K562 (cell line): Measurements from ENCODE around the gene PREX1. TPM values are rescaled to one million over a fixed set of nuclear protein-coding genes. Genes with fewer than 3 reads are reported as not detected.

Experiments used
- ATAC-seq: fragments of 200-7000 bp; cut with Tn5 transposase; 3 replicates; pipeline ENCODE4 v1.9.1; 2020; ENCODE audit warnings: moderate library complexity
- BruUV-seq: library from RNA; stranded (reverse); fragments of 400-500 nt; replicated peaks from 2 replicates; lab custom pipeline; 2021; lab: Mats Ljungman, UMichigan
- CTCF ChIA-PET: fragments of 300-600 bp; formaldehyde crosslinking; extraction: SDS; loops from one replicate; lab custom pipeline; 2021; ENCODE audit warnings: low intra/inter-chr PET ratio; lab: Yijun Ruan, JAX
- POLR2A ChIA-PET: fragments of 300-600, 350-650 bp; sonication (Branson Sonifier 250); formaldehyde crosslinking; extraction: SDS; loops from one replicate; lab custom pipeline; 2021; ENCODE audit warnings: antibody characterized with exemption, inconsistent platforms; lab: Yijun Ruan, JAX
- DNase-seq, 4 experiments: peaks; one replicate each; pipeline versions ENCODE4 v3.0.0 to v3.0.0-alpha.2; 2011 to 2018; ENCODE audit warnings: low spot score in 3 of 4, mixed read lengths in 3 of 4; ENCODE audit errors: extremely low read depth in 1 of 4
- FAIRE-seq: peaks from 2 replicates; lab custom pipeline; 2011; peaks lifted over from hg19 to GRCh38; lab: Jason Lieb, UNC
- H2AFZ ChIP-seq: 2 replicates; pipeline ENCODE4 v1.6.0; 2011; ENCODE audit warnings: low read depth, low read length, control low read depth, inconsistent platforms
- H3K27ac ChIP-seq: fragments of 200-600 bp; 3 replicates; pipeline ENCODE4 v1.8.0; 2011; ENCODE audit warnings: low read depth, mild to moderate bottlenecking, control low read depth, inconsistent platforms, low read length, moderate library complexity, mixed read lengths; ENCODE audit errors: extremely low read depth
- H3K27me3 ChIP-seq, 2 experiments: fragments of 300-600 bp in 1 of 2; 2 replicates in 1 of 2; 3 replicates in 1 of 2; pipeline versions ENCODE4 v1.6.0 to v1.8.0; 2011; ENCODE audit warnings: inconsistent platforms in 2 of 2, low read length in 2 of 2, mild to moderate bottlenecking in 1 of 2, mixed read lengths in 1 of 2, moderate library complexity in 1 of 2; ENCODE audit not compliant: control insufficient read depth in 2 of 2, insufficient read depth in 2 of 2
- H3K36me3 ChIP-seq: fragments of 300-600 bp; 3 replicates; pipeline ENCODE4 v1.8.0; 2011; ENCODE audit warnings: mild to moderate bottlenecking, low read length, inconsistent platforms; ENCODE audit not compliant: control insufficient read depth, insufficient read depth
- H3K4me1 ChIP-seq, 2 experiments: fragments of 200-600 bp in 1 of 2; replicated peaks in 1 of 2; 2 replicates in 1 of 2; 3 replicates in 1 of 2; pipeline versions ENCODE4 v1.5.1 to v1.8.0; 2011; ENCODE audit warnings: inconsistent platforms in 2 of 2, low read length in 2 of 2, mild to moderate bottlenecking in 1 of 2, mixed read lengths in 1 of 2, moderate library complexity in 1 of 2; ENCODE audit not compliant: control insufficient read depth in 2 of 2, insufficient read depth in 2 of 2
- H3K4me2 ChIP-seq: 2 replicates; pipeline ENCODE4 v1.6.1; 2011; ENCODE audit warnings: low read length, control low read depth, inconsistent platforms, mixed read lengths; ENCODE audit not compliant: insufficient read depth
- H3K4me3 ChIP-seq: fragments of 200-600 bp; sonication (generic), shearing (Covaris generic); 2 replicates; pipeline ENCODE4 v1.5.1; 2016; ENCODE audit warnings: control low read depth, inconsistent platforms
- H3K79me2 ChIP-seq: fragments of 200-600 bp; 3 replicates; pipeline ENCODE4 v1.8.0; 2011; ENCODE audit warnings: low read length, inconsistent platforms; ENCODE audit not compliant: control insufficient read depth, insufficient read depth
- H3K9ac ChIP-seq, 2 experiments: 2 replicates each; pipeline versions ENCODE4 v1.6.0 to v1.6.1; 2011; ENCODE audit warnings: low read depth in 2 of 2, low read length in 2 of 2, control low read depth in 1 of 2, inconsistent platforms in 1 of 2, mild to moderate bottlenecking in 1 of 2, mixed read lengths in 1 of 2; ENCODE audit not compliant: insufficient read depth in 1 of 2
- H3K9me1 ChIP-seq: one replicate; pipeline ENCODE4 v1.6.0; 2011; ENCODE audit warnings: inconsistent platforms, mild to moderate bottlenecking, low read length, moderate library complexity; ENCODE audit not compliant: control insufficient read depth, insufficient read depth
- H3K9me3 ChIP-seq: replicated peaks from 2 replicates; pipeline ENCODE4 v1.5.1; 2011; ENCODE audit warnings: low read depth, low read length, inconsistent platforms; ENCODE audit not compliant: control insufficient read depth, insufficient read depth
- H4K20me1 ChIP-seq: replicated peaks from 2 replicates; pipeline ENCODE4 v1.6.1; 2011; ENCODE audit warnings: low read length, inconsistent platforms, mixed read lengths; ENCODE audit not compliant: control insufficient read depth, insufficient read depth
- NRF1 ChIP-seq, 2 experiments: fragments of 450-650 bp; IDR thresholded peaks in 1 of 2; conservative IDR thresholded peaks in 1 of 2; 2 replicates each; pipeline ENCODE4 v1.6.1; 2014; ENCODE audit warnings: mild to moderate bottlenecking in 2 of 2
- ZZZ3 ChIP-seq: fragments of 450-650 bp; IDR thresholded peaks from 2 replicates; pipeline ENCODE4 v1.6.1; 2016; ENCODE audit warnings: antibody characterized with exemption, mild to moderate bottlenecking, moderate library complexity
- WGBS: fragments of 100-300 bp; shearing (Covaris generic); methylation state at CpG from one replicate; pipeline ENCODE4 v1.1.6; 2016; ENCODE audit warnings: low coverage, mixed read lengths; ENCODE audit not compliant: insufficient coverage; ENCODE audit errors: missing lambda C conversion rate; 5-methylcytosine and 5-hydroxymethylcytosine counted together
- in situ Hi-C: fragments of 300-500 bp; cut with MboI; formaldehyde crosslinking; loops from 4 replicates; pipeline ENCODE4 v1.15.0; 2018; ENCODE audit warnings: inconsistent platforms, mixed read lengths
- intact Hi-C: fragments of 100-400 bp; cut with micrococcal nuclease; formaldehyde crosslinking; loops from 2 replicates; pipeline ENCODE4 v1.14.2; 2022
- polyA plus RNA-seq, 8 experiments: library from polyadenylated mRNA; depleted of rRNA in 4 of 8; stranded (reverse) in 5 of 8; unstranded in 3 of 8; fragments of >200 nt; fragmentation: Nextera tagmentation in 2 of 8; fragmentation: Illumina TruSeq in 1 of 8; extraction: Ambion mirVana in 2 of 8; extraction: Trizol in 1 of 8; gene quantifications; 2 replicates each; pipeline versions ENCODE4 v1.2.1 to v1.2.3, GENCODE V29; 2011 to 2014; ENCODE audit warnings: inconsistent platforms in 1 of 8, missing spikeins in 1 of 8
- total RNA-seq, 7 experiments: library from RNA; depleted of rRNA in 6 of 7; stranded (reverse); fragments of >200 nt in 6 of 7; fragmentation: Illumina TruSeq in 2 of 7; extraction: Trizol in 2 of 7; gene quantifications; 2 replicates each; pipeline versions ENCODE4 v1.2.1 to v1.2.3, GENCODE V29; 2011 to 2021; ENCODE audit warnings: low replicate concordance in 1 of 7
- TF ChIP-seq, protein P1 (sequence below), 3 experiments: fragments of 200-800 bp in 1 of 3; fragments of 250-450 bp in 1 of 3; fragments of 450-650 bp in 1 of 3; sonication (Bioruptor Pico) in 1 of 3; sonication (Bioruptor generic) in 1 of 3; formaldehyde crosslinking in 1 of 3; IDR thresholded peaks; 2 replicates each; pipeline versions ENCODE4 v1.6.1 to v1.8.0; 2016 to 2022; ENCODE audit warnings: mild to moderate bottlenecking in 2 of 3, missing genetic modification characterization in 2 of 3, missing compliant biosample characterization in 1 of 3, moderate library complexity in 1 of 3

PREX1 gene
- total and polyA plus RNA-seq, 9 of the 15 experiments (the other 6 are each of a cell fraction or from before 2014, with no cell fraction given) = 0.37 to 10.4 (median 4.8) TPM

DNA sequence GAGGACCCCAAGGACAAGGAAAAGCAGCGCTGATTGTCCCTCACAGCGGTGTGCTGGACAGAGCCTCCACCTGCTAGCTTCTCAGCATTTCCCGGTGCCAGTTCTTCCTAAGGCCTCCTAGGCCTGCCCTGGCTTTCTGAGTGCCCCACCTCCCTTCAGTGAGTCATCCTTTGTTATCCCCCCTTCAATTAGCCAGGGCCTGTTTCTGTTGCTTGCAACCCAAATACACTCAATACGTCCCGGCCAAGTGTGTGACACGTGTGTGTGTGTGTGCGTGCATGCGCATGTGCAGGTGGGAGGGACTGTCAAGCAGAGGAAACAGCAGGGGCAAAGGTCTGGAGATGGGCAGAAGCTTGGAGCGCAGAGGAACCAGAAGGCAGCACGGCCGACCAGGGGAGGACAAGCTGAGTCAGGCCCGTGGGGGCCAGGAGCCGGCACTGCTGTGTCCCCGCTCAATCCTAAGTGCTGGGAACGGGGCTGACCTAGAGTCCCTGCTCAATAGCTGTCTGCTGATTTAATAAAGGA lies 159.8 kb downstream of the PREX1 start:
- no peaks in the 10 kb centered on the region for H3K79me2 ChIP-seq
- H2AFZ ChIP-seq = no peak overlapping the region
- H3K27me3 ChIP-seq = peaks cover 0 to 19% of the 10 kb centered on the region in 2 experiments; a peak in 2 of 5 replicates
- WGBS = 38% methylated on average over 15 of the region's 15 CpGs
- TF ChIP-seq, protein P1, sequence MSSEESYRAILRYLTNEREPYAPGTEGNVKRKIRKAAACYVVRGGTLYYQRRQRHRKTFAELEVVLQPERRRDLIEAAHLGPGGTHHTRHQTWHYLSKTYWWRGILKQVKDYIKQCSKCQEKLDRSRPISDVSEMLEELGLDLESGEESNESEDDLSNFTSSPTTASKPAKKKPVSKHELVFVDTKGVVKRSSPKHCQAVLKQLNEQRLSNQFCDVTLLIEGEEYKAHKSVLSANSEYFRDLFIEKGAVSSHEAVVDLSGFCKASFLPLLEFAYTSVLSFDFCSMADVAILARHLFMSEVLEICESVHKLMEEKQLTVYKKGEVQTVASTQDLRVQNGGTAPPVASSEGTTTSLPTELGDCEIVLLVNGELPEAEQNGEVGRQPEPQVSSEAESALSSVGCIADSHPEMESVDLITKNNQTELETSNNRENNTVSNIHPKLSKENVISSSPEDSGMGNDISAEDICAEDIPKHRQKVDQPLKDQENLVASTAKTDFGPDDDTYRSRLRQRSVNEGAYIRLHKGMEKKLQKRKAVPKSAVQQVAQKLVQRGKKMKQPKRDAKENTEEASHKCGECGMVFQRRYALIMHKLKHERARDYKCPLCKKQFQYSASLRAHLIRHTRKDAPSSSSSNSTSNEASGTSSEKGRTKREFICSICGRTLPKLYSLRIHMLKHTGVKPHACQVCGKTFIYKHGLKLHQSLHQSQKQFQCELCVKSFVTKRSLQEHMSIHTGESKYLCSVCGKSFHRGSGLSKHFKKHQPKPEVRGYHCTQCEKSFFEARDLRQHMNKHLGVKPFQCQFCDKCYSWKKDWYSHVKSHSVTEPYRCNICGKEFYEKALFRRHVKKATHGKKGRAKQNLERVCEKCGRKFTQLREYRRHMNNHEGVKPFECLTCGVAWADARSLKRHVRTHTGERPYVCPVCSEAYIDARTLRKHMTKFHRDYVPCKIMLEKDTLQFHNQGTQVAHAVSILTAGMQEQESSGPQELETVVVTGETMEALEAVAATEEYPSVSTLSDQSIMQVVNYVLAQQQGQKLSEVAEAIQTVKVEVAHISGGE (CRISPR knock-in tag; IDR thresholded peaks at IDR 0.05) = peak in 1 of 3 experiments; percentile 20; a peak in 1 of 6 replicates
- TF ChIP-seq ZZZ3 (no peak), NRF1 (conservative IDR thresholded peaks at IDR 0.05 in 1 of 2, IDR thresholded peaks at IDR 0.05 in 1 of 2) (peak; percentile 34 to 56)
- H3K4me2 ChIP-seq = no peak overlapping the region
- no peak for DNase-seq
- H3K9me3 ChIP-seq = no peaks in the 10 kb centered on the region
- no peaks in the 10 kb centered on the region for H3K36me3 ChIP-seq
- BruUV-seq = no TSS peak
- H3K9ac ChIP-seq = no peak overlapping the region
- POLR2A ChIA-PET = interaction anchor here (0.7 kb wide), 1 partner anchor 16 kb away, joined by 3 read pairs; no protein-coding TSS in a partner anchor
- in situ Hi-C loops (no loop called here), intact Hi-C loops (no loop called here)
- FAIRE-seq = no peak
- no peak overlapping the region for H3K27ac ChIP-seq
- CTCF ChIA-PET = no interaction called here
- H3K9me1 ChIP-seq = no peaks in the 10 kb centered on the region
- H4K20me1 ChIP-seq = 0 out of 2 replicates have a peak, but pooled peaks cover 2% of the 10 kb centered on the region
- no peak overlapping the region for H3K4me3 ChIP-seq
- no peak for ATAC-seq
- H3K4me1 ChIP-seq = peaks cover 0 to 13% of the 10 kb centered on the region in 2 experiments; a peak in 3 of 5 replicates
